ENCODE measurements around the gene PRMT5. TPM values are rescaled to one million over a fixed set of nuclear protein-coding genes. Genes with fewer than 3 reads are reported as not detected.

Gene PRMT5
- total RNA-seq: 35.3 and 59.3 TPM in 2 replicates

DNA sequence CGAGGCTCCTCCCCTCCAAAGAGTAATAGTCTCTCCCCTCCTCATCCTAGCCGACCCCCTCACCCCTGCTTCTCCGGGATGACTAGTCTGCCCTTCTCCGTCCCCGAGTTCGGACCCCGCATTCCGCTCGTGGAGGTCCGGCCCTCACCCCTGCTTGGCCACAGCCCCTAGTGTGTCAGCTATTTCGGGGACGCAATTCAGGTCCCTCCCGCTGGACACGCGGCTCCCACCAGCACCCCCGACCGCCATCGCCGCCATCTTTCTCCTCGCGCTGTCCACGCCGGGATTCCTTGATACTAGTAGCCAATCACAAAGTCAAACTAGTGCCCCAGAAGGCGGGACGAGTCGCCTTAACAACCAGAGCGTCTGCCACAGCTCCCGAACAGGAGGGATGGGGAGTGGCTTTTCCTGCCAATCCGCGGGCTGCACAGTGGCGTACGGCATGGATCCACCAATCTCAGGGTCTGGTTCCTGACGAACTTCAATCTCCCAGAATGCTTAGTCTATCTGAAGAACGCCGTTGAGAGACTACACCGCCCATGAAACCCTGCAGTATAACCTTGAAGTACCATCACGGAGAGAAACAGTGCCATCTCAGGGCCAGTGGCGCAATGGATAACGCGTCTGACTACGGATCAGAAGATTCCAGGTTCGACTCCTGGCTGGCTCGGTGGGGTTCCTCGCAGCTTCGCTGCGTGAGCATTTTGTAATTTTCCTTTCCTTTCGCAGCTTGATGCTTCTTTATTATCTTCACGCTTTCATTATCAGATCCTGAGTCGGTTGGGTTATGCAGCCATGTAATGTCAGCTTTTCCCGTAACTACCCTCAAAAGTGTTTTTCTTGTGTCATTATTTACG lies at the start of gene PRMT5:
Gene PRMT5, minus strand, starts transcription at position 273 of the 857 bp plus-strand sequence. Its CDS starts 15 bp downstream, at position 258.

DNA sequence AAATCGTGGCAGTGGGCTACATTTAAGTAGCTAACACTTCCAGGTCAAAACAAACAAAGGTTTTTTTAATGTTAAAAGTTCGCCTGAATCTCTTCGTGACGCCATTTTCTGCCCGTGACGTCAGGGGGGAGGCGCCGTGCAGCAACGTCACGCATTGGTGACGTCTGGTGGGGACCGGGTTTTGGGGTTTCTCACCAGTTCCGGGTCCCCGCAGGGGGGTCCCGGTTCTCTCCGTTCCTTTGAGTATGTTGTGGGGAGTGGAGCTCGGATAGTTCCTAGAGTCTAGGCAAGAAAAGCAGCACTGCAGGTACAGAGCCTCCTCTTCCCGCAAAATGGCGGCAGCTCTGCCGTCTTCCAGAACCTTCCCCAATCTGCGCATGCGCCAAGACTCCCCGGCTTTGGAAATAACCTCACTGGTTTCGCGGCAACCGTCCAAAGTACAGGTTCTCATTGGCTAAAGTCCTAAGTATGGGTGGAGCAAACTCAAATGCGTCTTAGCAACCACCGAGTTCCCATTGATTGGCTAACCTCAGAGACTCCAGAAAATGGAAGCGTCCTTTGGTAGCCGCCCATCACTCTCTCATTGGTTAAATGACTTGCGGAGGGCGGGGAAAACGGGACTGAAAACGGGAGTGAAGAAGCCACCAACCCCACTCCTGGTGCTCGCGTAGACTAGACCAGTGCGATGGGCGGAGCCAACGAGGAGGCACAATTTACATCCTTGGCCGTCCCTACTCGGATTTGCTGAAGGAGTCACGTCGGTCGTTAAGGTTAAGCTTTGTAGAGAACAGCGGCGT lies 10.2 kb downstream of the PRMT5 start, which contains the start of gene RBM23:
Gene RBM23, minus strand, starts transcription at position 346 of the 797 bp plus-strand sequence.

DNA sequence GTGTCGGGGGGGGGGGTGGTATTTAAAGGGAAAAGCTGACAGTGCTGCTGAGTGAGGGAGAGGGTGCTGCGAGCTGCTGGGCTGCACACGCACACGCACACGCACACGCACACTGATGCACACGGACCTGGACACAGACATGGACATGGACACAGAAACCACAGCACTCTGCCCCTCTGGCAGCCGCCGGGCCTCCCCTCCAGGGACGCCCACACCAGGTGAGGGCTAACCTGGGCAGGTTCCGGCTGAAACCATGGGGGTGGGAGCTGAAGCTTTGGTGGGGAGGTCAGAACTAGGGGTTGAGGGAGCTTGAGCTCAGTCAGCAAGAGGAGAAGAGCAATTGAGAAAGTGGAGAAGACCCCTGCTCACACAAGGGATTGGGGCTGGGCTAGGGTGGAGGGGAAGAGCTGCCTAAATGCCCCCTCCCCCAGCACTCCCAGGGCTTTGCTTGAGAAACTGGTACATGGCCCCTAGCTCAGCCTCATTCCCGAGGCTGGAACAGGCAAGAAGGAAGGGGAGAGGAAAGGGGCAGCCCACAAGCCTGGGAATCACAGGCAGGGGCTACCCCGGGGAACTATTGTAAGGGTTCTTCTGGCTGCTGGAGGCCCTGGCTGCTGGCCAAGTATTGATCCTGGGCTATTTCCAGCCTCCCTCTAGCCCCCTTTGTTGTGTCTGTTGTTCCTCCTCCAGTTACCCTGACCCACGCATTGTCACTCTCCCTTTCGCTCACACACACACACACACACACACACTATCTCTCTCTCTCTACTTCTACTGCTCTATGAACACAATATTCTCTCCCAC lies 45.8 kb downstream of the PRMT5 start, which contains the start of gene REM2:
Gene REM2, plus strand, starts transcription at position 50 of the 804 bp plus-strand sequence. Its CDS starts 66 bp downstream, at position 116.

DNA sequence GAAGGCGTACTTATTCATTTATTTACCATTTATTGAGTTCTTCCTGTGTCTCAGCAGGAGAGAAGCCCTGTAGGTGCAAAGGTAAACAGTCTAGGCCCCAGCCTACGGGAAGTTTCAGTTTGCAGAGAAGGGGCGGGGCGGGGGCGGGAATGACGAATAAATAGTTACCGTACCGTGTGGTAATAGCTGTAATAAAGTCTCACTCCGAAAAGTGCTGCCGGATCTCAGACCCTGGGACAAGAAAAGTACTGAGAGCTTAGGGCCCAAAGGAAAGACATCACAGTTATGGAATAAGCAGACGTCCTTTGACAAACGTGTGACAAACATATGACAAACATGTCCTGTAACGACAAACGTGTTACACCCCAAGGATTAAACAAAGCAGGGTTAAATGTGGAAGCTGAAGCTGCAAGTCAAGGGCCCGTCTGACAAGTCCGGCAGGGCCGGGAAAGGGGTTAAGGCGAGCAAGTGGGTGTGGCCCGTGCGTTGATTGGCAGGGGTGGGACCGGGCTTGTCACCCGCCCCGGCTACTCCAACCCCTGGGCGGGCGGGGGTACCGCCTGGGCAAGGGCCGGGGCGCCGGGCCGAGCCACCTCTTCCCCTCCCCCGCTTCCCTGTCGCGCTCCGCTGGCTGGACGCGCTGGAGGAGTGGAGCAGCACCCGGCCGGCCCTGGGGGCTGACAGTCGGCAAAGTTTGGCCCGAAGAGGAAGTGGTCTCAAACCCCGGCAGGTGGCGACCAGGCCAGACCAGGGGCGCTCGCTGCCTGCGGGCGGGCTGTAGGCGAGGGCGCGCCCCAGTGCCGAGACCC lies 57.7 kb downstream of the PRMT5 start, which contains the start of gene LRP10:
Gene LRP10, plus strand, starts transcription at position 517 of the 809 bp plus-strand sequence. CDS start 564 bp downstream, outside the sequence.

Other genes with a start within 250 kb of the PRMT5 start
- gene OXA1L, start 162.7 kb downstream of the PRMT5 start, total RNA-seq: 39.6 and 59.2 TPM in 2 replicates
- gene SLC7A7, start 113.9 kb downstream of the PRMT5 start, total RNA-seq: 1.9 and 2.6 TPM in 2 replicates
- gene MRPL52, start 99.5 kb downstream of the PRMT5 start, total RNA-seq: 31.1 and 46.6 TPM in 2 replicates
- gene MMP14, start 92.8 kb downstream of the PRMT5 start, total RNA-seq: 378 and 489 TPM in 2 replicates
- gene LRP10, start 57.6 kb downstream of the PRMT5 start, total RNA-seq: 56.5 and 78.7 TPM in 2 replicates
- 0.12 and 0.26 TPM in 2 replicates for gene REM2, start 46.2 kb downstream of the PRMT5 start, total RNA-seq
- 60.1 and 75.9 TPM in 2 replicates for gene RBM23, start 10.2 kb downstream of the PRMT5 start, total RNA-seq
- 35.9 and 40.2 TPM in 2 replicates for gene HAUS4, start 27.7 kb upstream of the PRMT5 start, total RNA-seq
- gene AJUBA, start 53.2 kb upstream of the PRMT5 start, total RNA-seq: 10.7 and 19.0 TPM in 2 replicates
- 6.2 and 7.5 TPM in 2 replicates for gene C14orf93, start 80.8 kb upstream of the PRMT5 start, total RNA-seq
- gene PSMB5, start 105.5 kb upstream of the PRMT5 start, total RNA-seq: 167 and 209 TPM in 2 replicates
- gene PSMB11, start 112.8 kb upstream of the PRMT5 start, total RNA-seq: not detected in 2 replicates
- 3.0 and 3.4 TPM in 2 replicates for gene CDH24, start 128.1 kb upstream of the PRMT5 start, total RNA-seq
- gene ACIN1, start 165.8 kb upstream of the PRMT5 start, total RNA-seq: 84.7 and 85.7 TPM in 2 replicates
- 68.8 and 72.7 TPM in 2 replicates for gene C14orf119, start 166.1 kb upstream of the PRMT5 start, total RNA-seq
- 0.06 and 0.13 TPM in 2 replicates for gene CIROP, start 175.6 kb upstream of the PRMT5 start, total RNA-seq
- gene CEBPE, start 189.9 kb upstream of the PRMT5 start, total RNA-seq: not detected in 2 replicates

All from aortic smooth muscle cell (primary cell).